Uterus (tissue), 2 donors: ENCODE results near the gene GAS7.

Experiments used
- POLR2A ChIP-seq, 2 donors: fragments of 450-650 bp; IDR thresholded peaks; one replicate each; pipeline ENCODE4 v1.6.1; 2016; ENCODE audit warnings: antibody characterized with exemption in 2 of 2, mild to moderate bottlenecking in 1 of 2, moderate library complexity in 1 of 2
- TF ChIP-seq, protein P1 (sequence below), 4 experiments: fragments of 200-600 bp in 2 of 4; fragments of 450-650 bp in 2 of 4; sonication (generic) in 2 of 4; IDR thresholded peaks; one replicate each; pipeline ENCODE4 v1.5.1; 2016 to 2019; ENCODE audit warnings: antibody characterized with exemption in 4 of 4, mild to moderate bottlenecking in 2 of 4, moderate library complexity in 1 of 4

DNA sequence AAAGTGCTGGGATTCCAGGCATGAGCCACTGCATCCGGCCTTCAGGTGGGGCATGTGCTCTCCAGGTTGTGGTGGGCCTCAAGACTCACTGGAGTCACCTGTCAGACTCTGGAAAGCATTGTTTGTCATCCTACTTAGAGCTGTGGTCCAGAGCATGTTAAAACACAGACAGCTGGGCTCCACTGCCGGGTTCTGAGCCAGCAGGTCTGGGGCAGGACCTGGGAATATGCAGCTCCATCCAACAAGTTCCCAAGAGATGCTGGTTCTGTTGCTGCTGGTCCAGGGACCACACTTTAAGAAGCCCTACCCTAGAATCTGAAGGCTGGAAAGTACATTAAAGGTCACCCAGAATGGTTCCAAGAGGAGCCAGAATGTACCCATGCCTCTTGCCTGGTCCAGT lies 75.3 kb downstream of the GAS7 start:
- TF ChIP-seq, protein P1, sequence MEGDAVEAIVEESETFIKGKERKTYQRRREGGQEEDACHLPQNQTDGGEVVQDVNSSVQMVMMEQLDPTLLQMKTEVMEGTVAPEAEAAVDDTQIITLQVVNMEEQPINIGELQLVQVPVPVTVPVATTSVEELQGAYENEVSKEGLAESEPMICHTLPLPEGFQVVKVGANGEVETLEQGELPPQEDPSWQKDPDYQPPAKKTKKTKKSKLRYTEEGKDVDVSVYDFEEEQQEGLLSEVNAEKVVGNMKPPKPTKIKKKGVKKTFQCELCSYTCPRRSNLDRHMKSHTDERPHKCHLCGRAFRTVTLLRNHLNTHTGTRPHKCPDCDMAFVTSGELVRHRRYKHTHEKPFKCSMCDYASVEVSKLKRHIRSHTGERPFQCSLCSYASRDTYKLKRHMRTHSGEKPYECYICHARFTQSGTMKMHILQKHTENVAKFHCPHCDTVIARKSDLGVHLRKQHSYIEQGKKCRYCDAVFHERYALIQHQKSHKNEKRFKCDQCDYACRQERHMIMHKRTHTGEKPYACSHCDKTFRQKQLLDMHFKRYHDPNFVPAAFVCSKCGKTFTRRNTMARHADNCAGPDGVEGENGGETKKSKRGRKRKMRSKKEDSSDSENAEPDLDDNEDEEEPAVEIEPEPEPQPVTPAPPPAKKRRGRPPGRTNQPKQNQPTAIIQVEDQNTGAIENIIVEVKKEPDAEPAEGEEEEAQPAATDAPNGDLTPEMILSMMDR (IDR thresholded peaks at IDR 0.05), result no peak
- TF ChIP-seq POLR2A (IDR thresholded peaks at IDR 0.05), result no peak
